Loucy (cell line): Measurements from ENCODE around the gene MRPL36.

Source experiments
- CTCF ChIP-seq: fragments of 200-600 bp; sonication (generic); conservative IDR thresholded peaks from 2 replicates; pipeline ENCODE4 v1.5.1; 2014; ENCODE audit warnings: mild to moderate bottlenecking, antibody characterized with exemption, low read length
- EZH2phosphoT487 ChIP-seq: fragments of 200-600 bp; IDR thresholded peaks from 2 replicates; pipeline ENCODE4 v1.6.1; 2018; ENCODE audit warnings: antibody characterized with exemption, mild to moderate bottlenecking, moderate library complexity, borderline replicate concordance

DNA sequence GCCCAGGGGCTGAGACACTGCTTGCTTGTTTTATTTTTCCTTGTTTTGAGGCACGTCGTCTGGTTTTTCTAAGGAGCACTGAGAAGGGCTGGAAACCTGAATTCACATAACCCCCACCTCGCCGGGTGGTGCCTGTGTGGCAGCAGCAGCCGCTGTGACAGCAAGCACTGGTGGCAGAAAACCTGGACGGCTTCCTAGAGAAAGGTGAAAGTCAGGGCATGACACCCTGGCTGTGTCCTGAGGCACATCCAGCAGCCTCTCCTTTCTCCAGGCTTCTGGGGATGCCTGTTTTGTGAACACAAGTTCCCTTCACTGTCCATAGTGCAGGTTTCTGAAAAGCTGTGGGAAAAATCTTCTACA, 29.2 kb downstream of the MRPL36 start:
- no peak for TF ChIP-seq EZH2phosphoT487
- no peak for TF ChIP-seq CTCF
